HG02759 (cell line): ENCODE data around the gene GPR42.
A peak's percentile ranks its signal among the peaks of the same experiment; 100 is the strongest.
"Not testable (repeated sequence)": the region's sequence is repeated elsewhere in the genome, so short reads cannot be mapped to it uniquely, and the experiment has no call there.

ENCODE experiments used
- ATAC-seq: cut with Tn5 transposase; IDR thresholded peaks from one replicate; pipeline ENCODE4 v1.9.1; 2021; ENCODE audit warnings: mild to moderate bottlenecking, moderate library complexity; ENCODE audit not compliant: unreplicated experiment

The GPR42 gene

DNA sequence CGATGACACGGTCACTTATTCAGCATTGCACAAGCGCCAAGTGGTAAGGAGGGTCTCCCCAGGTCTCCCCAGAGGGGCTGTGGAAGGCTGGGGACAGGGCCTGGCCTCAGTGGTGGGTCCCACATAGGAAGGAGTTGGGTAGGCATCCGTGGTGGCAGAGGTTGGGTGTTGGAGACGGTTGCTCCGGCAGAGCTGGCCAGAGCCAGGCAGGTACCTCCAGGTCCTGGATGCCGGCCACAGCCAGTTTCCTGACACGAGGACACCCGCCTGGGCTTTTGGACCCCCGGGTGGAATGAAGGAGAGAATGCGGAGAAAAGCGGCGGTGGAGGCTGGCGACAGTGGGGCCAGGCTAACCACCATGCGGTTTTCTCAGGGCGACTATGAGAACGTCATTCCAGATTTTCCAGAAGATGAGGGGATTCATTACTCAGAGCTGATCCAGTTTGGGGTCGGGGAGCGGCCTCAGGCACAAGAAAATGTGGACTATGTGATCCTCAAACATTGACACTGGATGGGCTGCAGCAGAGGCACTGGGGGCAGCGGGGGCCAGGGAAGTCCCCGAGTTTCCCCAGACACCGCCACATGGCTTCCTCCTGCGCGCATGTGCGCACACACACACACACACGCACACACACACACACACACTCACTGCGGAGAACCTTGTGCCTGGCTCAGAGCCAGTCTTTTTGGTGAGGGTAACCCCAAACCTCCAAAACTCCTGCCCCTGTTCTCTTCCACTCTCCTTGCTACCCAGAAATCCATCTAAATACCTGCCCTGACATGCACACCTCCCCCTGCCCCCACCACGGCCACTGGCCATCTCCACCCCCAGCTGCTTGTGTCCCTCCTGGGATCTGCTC, 24.4 kb upstream of the GPR42 start:
- peak; percentile 35 for ATAC-seq

DNA sequence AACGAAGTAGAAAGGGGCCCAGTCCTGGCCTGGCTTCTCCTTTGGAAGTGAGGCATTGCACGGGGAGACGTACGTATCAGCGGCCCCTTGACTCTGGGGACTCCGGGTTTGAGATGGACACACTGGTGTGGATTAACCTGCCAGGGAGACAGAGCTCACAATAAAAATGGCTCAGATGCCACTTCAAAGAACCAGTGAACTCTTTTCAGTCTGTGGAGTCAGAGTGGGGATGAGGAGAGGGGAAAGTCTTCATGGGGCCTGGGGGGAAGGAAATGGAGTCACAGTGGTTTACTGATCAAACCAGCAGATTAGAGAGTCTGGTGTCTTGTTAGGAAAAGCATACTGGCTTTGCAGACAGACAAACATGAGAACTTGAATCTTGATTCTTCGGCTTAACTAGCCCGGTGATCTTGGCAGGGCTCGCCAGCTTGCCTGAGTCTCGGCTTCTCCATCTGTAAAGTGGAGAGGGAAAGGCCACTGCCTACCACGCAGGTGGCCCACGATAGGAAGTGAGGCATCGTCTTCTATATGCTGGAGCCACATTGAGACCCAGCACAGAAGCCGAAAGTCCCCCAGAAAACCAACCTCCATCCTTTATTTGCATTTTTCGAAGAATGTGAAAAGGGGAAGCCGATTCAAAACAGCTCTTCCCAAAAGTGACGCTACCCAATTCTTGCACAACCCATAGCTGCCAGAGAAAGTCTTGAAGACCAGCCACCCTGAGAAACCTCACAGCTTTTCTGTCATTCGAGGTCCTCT, 23.5 kb upstream of the GPR42 start, which contains the start of gene FFAR1:
Gene FFAR1 (plus strand): TSS at position 732 of the 759 bp plus-strand sequence. CDS start 3,650 bp downstream, outside the sequence.
- ATAC-seq, result peak; percentile 61

DNA sequence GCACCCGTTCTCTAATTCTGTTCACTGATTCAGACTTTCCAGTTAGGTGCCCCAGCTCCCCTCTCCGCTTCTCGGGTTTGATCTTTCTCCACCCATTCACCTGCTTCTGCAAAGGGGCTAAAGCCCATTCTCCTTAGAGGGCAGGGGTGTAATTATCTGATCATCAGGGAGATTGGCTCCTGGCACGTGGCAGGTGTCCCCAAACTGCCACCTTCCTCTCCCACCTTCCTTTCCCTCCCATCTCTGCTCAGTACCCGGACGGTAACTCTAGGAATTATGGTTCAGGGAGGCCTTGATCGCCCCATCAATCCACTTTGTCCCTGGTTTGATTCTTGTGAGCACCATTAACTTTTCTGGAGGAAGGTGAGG, 23.0 kb upstream of the GPR42 start:
- ATAC-seq, result no peak

DNA sequence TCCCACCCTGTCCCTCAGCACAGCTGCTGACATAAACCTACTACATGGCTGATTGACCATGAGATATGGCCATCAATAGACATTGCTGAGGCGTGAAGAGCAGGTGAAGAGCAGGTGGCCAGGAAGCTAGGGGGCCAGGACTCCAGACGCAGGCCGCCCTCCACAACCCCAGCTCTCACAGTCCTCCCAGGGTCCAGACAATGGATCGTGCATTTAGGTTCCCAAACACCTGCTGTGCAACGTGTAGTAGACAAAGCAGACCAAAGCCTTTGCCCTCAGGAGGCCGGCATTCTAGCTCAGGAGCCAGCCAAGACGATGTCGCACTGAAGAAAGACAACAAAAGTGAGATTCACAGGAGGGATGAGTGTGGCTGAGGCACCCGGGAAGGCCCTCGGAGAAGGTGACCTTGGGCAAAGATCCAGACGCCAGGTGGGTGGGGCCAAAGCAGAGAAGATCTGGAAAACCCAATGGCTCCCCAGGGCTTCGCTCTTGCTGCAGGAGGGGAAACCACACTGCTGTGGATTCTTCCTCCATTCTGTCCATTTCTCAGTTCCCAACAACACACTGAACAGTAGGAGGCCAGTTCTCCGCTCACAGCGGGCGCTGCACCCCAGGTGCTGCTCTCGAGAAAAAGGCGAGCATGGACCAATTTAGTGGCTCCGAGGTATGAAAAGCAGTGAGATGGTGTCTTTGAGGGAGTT, 21.8 kb upstream of the GPR42 start:
- no peak for ATAC-seq

DNA sequence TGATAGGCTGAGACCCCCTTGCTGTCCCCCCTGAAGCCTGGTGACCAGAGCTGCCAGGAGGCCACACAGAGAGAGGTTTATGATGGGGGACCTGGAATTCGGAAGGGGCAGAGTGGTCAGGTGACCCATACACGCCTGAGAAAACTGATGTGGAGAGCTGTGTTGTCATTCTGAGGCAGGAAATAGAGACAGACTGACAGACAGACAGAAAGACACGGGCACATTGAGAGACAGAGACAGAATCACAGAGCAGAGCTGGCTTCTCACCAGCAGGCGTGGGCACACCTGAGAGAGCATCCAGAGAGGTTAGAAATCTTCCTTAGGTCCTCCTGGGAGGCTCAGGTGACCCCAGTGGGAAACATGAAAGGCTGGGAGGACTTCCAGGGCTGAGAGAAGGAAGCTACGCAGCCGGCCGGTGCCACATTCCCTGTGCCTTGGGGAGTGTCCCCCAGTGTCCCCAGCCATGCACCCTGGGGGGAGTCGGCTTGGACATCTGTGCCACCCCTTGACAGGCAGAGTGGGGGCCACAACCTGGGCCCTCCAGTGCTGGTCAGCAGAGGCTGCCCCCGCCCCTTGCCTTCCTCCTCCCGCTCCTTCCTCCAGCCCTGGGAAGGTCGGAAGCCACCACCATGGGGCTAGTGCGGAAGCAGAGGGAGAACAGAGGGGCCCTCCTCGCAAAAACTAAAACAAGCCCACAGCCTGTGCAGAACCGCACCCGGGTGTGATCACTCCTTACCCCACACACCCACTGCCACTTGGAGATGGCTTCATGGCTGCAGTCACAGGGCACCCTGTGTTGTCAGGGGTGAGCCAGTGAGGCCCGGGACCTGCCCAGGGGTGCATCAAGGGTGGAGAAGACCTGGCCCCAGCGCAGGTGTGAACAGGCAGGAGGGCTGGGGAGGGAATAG, 21.0 kb upstream of the GPR42 start:
- no peak for ATAC-seq

DNA sequence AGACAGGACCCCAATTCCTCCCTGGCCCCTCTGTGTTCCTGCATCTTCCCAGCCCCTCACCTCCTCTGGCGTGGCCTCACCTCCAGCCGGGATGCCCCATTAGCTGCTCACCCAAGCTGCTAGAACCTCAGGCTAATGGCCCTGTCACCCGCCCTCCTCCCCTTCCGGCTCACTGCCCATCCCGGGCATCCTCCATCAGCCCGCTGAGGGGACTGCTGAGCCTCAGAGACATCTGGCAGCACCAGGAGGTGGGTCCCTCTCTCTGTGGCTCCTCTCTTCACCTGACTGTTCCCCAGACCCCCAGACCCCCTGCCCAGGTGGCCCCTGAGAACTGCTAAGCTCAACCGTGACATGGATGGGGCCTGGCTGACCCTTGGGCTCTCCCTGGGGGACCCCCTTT, 20.3 kb upstream of the GPR42 start:
- ATAC-seq, result no peak

DNA sequence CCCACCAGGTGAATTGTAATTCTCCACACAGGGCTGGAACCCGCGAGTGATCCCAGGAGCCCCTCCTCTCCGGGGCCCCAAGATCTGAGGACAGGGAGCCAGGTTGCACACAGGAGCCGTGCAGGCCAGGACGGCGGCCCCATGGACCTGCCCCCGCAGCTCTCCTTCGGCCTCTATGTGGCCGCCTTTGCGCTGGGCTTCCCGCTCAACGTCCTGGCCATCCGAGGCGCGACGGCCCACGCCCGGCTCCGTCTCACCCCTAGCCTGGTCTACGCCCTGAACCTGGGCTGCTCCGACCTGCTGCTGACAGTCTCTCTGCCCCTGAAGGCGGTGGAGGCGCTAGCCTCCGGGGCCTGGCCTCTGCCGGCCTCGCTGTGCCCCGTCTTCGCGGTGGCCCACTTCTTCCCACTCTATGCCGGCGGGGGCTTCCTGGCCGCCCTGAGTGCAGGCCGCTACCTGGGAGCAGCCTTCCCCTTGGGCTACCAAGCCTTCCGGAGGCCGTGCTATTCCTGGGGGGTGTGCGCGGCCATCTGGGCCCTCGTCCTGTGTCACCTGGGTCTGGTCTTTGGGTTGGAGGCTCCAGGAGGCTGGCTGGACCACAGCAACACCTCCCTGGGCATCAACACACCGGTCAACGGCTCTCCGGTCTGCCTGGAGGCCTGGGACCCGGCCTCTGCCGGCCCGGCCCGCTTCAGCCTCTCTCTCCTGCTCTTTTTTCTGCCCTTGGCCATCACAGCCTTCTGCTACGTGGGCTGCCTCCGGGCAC, 19.3 kb upstream of the GPR42 start:
- ATAC-seq, result no peak

DNA sequence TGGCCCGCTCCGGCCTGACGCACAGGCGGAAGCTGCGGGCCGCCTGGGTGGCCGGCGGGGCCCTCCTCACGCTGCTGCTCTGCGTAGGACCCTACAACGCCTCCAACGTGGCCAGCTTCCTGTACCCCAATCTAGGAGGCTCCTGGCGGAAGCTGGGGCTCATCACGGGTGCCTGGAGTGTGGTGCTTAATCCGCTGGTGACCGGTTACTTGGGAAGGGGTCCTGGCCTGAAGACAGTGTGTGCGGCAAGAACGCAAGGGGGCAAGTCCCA, 18.8 kb upstream of the GPR42 start:
- no peak for ATAC-seq

DNA sequence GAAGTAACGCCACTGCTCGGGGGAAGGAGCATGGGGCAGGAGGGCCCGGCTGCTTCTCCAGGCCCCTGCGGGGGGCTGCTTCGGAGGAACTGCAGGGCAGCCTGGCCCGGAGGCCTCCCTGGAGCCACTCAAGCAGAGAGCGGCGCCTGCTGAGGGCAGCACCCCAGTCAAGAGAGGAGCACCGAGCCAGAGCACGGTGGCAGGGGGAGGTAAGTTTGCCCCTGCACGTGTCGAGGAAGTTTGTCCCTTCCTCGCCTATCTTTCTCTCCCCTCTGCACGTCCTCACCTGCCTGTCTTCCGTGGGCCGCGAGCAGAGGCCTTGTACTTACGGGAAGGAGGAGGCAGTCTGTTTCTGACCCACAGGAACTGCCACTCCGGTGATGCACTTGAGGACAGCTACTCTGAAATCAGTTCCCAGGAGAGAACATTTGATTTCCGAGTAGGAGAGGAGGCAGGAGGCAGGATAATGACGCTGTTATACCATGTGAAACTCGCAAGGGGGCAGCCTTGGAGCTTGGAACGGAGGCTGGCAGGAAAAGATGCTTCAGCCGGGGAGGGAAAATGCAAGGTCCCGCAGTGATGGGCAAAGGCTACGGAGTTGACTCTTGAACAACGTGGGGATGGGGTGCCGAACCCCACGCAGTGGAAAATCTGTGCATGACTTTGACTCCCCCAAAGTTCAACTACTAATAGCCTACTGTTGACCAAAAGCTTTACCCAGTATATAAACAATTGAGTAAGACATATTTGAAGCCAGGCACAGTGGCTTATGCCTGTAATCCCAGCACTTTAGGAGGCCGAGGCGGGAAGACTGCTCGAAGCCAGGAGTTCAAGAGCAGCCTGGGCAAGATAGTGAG, 18.2 kb upstream of the GPR42 start:
- no peak for ATAC-seq

DNA sequence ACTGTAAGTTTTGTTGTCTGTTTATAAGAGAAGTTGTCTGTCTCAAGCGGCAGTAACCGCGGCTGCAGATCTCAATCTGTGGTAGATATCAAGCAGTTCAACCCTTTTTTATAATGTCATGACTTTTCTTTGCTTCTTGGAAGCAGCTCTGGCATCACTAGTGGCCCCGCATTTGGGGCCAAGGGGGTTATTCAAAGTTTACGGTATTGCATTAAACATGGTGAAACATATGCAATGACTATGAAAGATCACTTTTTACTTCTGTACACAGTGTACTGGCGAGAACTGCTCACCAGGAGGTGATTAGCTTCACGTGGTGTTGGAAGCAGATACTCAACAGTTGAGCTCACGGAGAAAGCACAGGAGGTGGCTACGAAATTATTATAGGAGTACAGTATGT, 17.2 kb upstream of the GPR42 start:
- ATAC-seq, result no peak

DNA sequence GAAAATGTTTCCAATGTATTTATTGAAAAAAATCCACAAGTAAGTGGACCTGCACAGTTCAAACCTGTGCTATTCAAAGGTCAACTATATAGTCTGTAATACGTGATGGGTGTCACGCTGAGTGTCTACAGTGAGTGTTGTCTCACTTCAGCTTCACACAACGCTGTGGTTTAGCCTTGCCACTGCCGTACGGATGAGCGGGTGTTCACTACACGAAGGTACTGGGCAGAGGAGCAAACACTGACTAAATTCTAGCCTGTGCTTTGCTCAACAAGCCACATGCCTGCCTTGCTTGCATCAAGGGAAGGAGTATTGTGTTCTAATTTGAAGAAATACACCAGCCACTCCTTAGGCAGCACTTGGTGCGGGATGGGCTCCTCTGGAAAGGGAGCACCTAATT, 16.0 kb upstream of the GPR42 start:
- no peak for ATAC-seq

DNA sequence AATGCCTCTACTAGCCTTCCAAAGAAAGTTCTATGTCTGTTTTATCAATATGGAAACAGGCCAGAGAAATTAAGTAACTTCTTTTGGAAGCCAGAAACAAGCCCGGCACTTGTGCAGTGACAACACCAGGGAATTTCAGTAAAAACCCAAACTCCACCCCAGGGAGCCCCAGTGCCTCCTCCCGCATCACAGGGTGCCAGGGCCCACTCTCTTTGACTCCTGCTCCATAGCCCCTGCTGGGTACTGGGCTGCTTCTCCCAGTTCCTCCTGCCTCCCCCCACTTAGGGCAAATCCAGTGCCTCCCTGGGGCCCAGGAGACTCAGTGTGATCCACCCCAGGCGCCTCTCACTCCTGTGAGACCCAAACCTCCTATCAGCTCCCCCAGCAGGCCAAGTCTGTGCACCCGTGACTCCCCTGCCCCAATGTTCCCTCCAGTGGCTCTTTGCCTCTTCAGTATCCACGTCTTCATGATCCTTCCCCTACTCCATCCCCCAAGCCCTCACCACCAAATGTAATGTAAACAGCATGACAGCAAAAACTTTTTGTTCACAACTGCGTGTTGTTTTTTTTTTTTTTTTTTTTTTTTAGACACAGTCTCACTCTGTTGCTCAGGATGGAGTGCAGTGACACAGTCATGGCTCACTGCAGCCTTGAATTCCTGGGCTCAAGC, 14.9 kb upstream of the GPR42 start:
- no peak for ATAC-seq

DNA sequence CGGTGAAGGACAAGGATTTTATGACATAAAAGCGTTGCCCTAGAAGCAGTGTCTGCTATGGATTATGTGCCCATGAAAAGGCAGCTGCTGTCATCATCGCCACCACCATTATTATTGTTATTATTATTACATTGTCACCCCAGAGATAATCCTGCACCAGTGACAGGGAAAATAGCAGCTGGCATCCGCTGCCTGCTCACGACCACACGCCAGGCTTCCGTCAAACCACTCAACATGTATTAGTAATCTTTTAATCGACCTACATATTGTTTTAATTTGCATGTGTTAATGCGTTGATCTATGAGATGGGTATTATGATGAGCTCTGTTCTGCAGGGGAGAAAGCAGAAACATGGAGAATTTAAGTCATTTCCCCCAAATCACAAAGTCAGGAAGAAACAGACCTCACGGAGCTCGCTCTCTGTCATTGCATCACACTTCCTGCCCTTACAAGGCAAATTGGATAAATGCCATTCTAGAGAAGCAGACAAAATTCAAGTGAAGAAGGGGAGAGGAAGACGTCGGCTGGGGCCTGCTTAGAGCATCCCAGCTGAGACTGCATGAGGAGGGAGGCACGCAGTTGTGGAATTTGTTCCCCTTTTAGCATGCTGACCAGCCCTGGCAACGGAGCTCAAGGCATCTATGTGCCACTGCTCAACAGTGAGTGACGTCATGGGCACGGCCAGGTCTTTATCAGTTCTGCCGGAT, 12.8 kb upstream of the GPR42 start, which contains the start of gene FFAR3:
Gene FFAR3 (plus strand): TSS at position 594 of the 707 bp plus-strand sequence. CDS start 431 bp downstream, outside the sequence.
- no peak for ATAC-seq

DNA sequence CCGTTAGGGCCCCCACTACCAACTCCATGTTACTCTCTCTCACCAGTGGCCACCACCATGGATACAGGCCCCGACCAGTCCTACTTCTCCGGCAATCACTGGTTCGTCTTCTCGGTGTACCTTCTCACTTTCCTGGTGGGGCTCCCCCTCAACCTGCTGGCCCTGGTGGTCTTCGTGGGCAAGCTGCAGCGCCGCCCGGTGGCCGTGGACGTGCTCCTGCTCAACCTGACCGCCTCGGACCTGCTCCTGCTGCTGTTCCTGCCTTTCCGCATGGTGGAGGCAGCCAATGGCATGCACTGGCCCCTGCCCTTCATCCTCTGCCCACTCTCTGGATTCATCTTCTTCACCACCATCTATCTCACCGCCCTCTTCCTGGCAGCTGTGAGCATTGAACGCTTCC, 12.0 kb upstream of the GPR42 start:
- not testable (repeated sequence) for ATAC-seq

DNA sequence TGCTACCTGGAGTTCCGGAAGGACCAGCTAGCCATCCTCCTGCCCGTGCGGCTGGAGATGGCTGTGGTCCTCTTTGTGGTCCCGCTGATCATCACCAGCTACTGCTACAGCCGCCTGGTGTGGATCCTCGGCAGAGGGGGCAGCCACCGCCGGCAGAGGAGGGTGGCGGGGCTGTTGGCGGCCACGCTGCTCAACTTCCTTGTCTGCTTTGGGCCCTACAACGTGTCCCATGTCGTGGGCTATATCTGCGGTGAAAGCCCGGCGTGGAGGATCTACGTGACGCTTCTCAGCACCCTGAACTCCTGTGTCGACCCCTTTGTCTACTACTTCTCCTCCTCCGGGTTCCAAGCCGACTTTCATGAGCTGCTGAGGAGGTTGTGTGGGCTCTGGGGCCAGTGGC, 11.5 kb upstream of the GPR42 start:
- not testable (repeated sequence) for ATAC-seq

DNA sequence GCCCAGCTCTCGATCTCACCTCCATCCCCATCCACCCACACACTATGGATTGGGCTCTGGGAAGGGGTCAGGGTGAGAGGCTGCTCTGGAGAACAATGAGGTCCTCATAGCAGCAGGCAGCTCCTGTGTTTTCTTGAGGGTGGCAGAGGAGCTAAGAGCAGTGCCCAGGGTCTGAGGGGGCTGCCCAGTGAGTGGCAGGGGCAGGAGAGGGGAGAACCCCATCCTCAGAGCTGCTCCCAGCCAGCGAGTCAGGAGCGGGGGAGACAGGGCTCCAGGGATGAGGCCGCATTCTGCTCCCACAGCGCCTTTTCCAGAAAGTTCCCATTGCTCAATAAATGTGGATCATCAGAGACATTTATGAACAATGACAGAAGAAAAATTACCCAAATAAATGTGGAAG, 10.8 kb upstream of the GPR42 start:
- ATAC-seq, result not testable (repeated sequence)

DNA sequence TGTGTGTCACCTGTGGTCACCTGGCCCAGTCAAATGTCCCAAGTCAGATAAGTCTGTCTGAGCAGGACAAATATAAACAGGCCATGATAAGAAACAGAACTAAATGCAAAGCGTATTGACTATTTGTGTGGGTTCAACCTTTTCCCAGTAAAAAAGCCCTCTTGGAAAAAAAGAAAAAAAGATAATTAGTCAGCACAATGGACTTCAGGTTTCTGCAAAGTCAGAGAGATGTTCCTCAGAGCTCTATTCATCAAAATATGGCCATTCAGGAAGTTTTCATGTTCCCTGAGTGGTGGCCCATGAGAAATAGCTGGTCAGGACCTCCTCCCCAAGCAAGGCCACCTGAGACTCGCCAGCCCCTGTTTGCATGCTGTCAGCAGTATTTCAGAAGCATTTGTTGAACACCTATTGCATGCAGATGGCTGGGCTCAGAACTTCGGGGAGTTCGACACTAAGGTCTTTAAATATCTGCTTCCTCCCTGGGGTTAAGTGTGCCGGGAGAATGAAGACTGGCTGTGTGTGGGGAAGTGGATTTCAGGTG, 9.9 kb upstream of the GPR42 start:
- ATAC-seq, result no peak
